GM13977 (cell line): Measurements from ENCODE around the gene PARD3.

ENCODE experiments used
- DNase-seq: peaks from one replicate; pipeline ENCODE4 v3.0.0; 2012; ENCODE audit warnings: low spot score
- in situ Hi-C: fragments of 300-500 bp; cut with MboI; formaldehyde crosslinking; loops from one replicate; pipeline ENCODE4 v1.12.0; 2022; ENCODE audit warnings: low sequenced_read_pairs, low pct_unique_long_range_greater_than_20kb, mixed read lengths, inconsistent platforms; ENCODE audit not compliant: unreplicated experiment
- TF ChIP-seq, protein P1 (sequence below): IDR thresholded peaks from 2 replicates; pipeline ENCODE4 v1.5.1; 2012; ENCODE audit warnings: mild to moderate bottlenecking, control low read depth; ENCODE audit not compliant: insufficient read depth; ENCODE audit errors: extremely low read depth, missing control alignments

The PARD3 gene

DNA sequence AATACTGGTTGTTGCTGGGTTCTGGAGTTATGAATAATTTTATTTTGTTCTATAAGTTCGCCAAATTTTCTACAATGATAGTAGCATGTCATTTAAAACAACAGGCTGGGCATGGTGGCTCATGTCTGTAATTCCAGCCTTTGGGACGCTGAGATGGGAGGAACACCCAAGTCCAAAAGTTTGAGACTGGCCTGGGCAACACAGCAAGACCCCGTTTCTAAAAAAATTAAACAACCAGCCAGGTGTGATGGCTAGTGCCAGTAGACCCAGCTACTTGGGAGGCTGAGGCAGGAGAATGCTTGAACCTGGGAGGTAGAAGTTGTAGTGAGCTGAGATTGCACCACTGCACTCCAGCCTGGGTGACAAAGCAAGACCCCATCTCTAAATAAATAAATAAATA is 347.7 kb downstream of the PARD3 start:
- TF ChIP-seq, protein P1, sequence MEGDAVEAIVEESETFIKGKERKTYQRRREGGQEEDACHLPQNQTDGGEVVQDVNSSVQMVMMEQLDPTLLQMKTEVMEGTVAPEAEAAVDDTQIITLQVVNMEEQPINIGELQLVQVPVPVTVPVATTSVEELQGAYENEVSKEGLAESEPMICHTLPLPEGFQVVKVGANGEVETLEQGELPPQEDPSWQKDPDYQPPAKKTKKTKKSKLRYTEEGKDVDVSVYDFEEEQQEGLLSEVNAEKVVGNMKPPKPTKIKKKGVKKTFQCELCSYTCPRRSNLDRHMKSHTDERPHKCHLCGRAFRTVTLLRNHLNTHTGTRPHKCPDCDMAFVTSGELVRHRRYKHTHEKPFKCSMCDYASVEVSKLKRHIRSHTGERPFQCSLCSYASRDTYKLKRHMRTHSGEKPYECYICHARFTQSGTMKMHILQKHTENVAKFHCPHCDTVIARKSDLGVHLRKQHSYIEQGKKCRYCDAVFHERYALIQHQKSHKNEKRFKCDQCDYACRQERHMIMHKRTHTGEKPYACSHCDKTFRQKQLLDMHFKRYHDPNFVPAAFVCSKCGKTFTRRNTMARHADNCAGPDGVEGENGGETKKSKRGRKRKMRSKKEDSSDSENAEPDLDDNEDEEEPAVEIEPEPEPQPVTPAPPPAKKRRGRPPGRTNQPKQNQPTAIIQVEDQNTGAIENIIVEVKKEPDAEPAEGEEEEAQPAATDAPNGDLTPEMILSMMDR = no peak
- no peak for DNase-seq
- in situ Hi-C loops = no loop called here

DNA sequence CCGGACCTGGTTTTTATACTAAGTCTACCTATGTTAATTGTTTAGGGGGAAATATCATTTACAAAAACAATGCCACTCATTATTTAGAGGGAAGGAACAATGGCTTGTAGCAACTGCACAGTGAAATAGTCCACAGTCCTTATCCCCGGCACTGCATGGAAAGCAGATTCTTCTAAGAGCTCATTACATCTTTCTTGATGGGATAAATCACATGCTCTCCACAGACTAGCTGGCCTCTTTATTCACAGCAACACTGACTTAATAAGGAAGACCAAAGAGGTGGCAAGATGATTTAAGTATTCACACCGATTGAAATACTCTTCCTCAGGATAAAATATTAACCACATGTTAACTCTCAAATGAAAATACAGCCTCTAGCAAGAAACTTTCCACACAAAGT is 349.4 kb downstream of the PARD3 start:
- TF ChIP-seq, protein P1 = no peak
- in situ Hi-C loops = no loop called here
- DNase-seq = no peak

DNA sequence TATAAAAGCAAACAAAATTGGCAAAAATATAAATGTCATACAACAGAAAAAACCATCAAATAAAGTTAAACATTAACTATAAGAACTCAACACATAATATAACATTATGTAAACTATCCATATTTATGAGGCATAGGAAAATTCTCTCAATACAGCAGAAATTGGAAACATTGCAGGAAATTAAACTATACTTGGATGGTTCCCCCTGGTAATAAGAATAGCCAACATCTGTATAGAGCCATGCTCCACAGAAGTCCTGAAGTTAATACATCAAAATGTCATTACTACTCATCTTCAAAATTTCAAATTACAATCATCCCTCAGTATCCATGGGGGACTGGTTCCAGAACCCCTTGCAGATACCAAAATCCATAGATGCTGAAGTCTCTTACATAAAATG is 350.5 kb downstream of the PARD3 start:
- TF ChIP-seq, protein P1 = no peak
- DNase-seq = no peak
- in situ Hi-C loops = no loop called here

DNA sequence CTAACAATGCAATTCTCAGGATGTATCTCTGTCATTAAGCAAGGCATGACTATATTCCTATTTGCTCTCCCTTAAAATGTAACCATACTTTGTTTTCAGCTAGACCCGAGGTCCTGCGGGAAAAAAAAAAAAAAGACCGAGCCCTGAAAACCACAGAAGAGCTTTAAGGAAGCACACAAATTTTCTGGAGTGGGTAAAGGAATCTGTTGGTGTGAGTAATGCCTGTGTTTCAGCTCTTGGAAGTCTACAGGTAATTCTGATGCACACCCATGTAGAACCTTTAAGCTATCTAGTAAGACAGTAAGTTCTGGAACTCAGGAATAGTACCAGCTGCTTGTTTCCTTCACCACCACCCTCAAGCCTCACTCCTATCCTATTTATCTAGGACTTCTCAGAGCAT is 351.1 kb downstream of the PARD3 start:
- no peak for DNase-seq
- in situ Hi-C loops = no loop called here
- TF ChIP-seq, protein P1 = no peak

- DNase-seq = no peak
- TF ChIP-seq, protein P1 = no peak
- in situ Hi-C loops = no loop called here
Observed at GRCh38 chr10:34462993-34463392, 352.1 kb downstream of the PARD3 start.

- DNase-seq = no peak
- TF ChIP-seq, protein P1 = no peak
- in situ Hi-C loops = no loop called here
Observed at GRCh38 chr10:34462056-34462455, 353.0 kb downstream of the PARD3 start.
